SK-N-SH (cell line): Measurements from ENCODE around the gene CTBP2.

Experiments used
- RAD21 ChIP-seq: IDR thresholded peaks from 2 replicates; pipeline ENCODE4 v1.6.1; 2012; ENCODE audit warnings: mild to moderate bottlenecking, low read length
- SIN3A ChIP-seq: IDR thresholded peaks from 2 replicates; pipeline ENCODE4 v1.6.1; 2012; ENCODE audit warnings: low read depth, mild to moderate bottlenecking, low read length, moderate library complexity, borderline replicate concordance
- TF ChIP-seq, protein P1 (sequence below): fragments of 200-600 bp; sonication (generic); IDR thresholded peaks from 2 replicates; pipeline ENCODE4 v1.6.1; 2017; ENCODE audit warnings: antibody characterized with exemption, mild to moderate bottlenecking, moderate library complexity

GRCh38 chr10:125164421-125164820 lies 4.1 kb upstream of the CTBP2 start:
- no peak for TF ChIP-seq SIN3A
- TF ChIP-seq, protein P1, sequence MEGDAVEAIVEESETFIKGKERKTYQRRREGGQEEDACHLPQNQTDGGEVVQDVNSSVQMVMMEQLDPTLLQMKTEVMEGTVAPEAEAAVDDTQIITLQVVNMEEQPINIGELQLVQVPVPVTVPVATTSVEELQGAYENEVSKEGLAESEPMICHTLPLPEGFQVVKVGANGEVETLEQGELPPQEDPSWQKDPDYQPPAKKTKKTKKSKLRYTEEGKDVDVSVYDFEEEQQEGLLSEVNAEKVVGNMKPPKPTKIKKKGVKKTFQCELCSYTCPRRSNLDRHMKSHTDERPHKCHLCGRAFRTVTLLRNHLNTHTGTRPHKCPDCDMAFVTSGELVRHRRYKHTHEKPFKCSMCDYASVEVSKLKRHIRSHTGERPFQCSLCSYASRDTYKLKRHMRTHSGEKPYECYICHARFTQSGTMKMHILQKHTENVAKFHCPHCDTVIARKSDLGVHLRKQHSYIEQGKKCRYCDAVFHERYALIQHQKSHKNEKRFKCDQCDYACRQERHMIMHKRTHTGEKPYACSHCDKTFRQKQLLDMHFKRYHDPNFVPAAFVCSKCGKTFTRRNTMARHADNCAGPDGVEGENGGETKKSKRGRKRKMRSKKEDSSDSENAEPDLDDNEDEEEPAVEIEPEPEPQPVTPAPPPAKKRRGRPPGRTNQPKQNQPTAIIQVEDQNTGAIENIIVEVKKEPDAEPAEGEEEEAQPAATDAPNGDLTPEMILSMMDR: no peak
- TF ChIP-seq RAD21: no peak
